HG03558 (cell line): ENCODE data around the gene CDO1.

ENCODE experiments used
- ATAC-seq: cut with Tn5 transposase; IDR thresholded peaks from one replicate; pipeline ENCODE4 v1.9.1; 2021; ENCODE audit warnings: moderate number of reproducible peaks; ENCODE audit not compliant: unreplicated experiment; ENCODE audit errors: extremely low read depth

Gene CDO1

GRCh38 chr5:115816226-115817081 is at the start of gene CDO1:
CDO1 (minus strand) TSS chr5:115816659; CDS start chr5:115816397, 262 bp downstream.
- no peak for ATAC-seq

DNA sequence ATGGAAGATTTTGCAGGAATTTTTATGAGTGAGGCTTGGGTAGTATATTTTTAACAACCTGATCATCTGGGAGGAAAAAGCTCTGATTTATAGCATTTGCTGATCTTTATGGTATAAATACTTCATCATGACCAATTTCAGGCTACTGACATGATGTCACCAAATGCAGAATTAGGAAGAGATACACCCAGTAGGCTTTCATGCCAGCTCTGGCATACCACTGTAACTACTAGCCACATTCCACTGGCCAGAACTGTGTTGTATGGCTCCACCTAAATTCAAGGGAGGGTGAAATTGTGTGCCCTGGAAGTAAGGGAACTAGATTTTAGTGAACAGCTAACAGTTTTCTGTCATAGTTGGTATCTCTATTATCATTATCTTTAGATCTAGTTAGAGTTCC is 42.9 kb upstream of the CDO1 start:
- ATAC-seq = no peak

- no peak for ATAC-seq
Measured at GRCh38 chr5:115858396-115858795, 41.9 kb upstream of the CDO1 start.

- ATAC-seq = no peak
Measured at GRCh38 chr5:115857626-115858349, 41.3 kb upstream of the CDO1 start.

DNA sequence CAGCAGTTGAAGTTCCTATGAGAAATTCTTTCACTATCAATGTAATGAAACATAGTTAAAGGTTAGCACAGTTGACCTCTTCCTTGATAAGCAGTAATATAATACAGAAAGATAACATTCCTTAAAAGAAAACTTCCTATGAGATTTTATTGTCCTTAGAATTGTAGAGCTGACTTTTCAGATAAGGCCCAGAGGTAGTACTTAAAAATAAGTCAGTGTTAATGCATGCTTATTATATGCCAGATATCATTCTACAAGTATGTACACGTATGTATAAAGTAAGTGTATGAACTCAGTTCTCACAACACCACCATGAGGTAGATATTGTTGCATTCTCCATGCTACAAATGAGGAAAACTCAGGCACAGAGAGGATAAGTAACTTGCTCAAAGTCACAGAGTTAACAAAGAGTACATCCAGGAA is 40.6 kb upstream of the CDO1 start:
- no peak for ATAC-seq

DNA sequence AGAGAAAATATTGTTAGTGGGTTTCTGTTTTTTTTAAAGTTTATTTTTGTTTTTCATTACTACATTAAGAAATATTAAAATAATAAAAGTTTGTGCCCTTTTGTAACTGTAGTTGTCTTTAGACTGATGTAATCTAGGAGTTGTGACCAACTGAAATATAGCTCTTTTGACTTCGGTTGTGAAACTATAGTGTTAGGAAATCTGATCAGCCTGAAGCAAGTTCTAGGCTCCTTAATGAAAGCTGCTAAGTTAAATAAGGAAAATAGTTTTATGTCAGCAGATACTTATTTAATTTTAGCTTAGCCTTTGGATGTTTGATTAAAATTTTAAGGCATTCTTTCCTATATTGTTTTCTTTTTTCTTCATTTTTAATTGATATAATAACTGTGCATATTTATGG is 39.5 kb upstream of the CDO1 start:
- ATAC-seq = no peak

DNA sequence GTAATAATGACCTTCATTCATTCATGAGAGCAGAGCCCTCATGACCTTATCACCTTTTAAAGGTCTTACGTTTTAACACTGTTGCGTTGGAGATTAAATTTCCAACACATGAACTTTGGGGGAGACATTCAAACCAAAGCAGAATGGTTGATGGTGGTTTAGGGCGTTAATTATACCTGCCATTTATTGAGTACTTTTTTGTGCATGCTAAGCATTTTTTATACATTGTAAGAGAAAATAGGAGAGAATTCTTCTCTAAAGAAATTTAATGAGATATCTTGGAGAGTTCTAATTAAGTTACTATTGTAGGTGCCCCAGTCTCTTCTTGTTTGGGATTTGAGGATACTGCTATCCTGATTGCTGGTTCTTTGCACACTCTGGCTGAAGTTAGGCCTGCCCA is 37.7 kb upstream of the CDO1 start:
- ATAC-seq = no peak

GRCh38 chr5:115850744-115851416 is 34.4 kb upstream of the CDO1 start:
- ATAC-seq = no peak

DNA sequence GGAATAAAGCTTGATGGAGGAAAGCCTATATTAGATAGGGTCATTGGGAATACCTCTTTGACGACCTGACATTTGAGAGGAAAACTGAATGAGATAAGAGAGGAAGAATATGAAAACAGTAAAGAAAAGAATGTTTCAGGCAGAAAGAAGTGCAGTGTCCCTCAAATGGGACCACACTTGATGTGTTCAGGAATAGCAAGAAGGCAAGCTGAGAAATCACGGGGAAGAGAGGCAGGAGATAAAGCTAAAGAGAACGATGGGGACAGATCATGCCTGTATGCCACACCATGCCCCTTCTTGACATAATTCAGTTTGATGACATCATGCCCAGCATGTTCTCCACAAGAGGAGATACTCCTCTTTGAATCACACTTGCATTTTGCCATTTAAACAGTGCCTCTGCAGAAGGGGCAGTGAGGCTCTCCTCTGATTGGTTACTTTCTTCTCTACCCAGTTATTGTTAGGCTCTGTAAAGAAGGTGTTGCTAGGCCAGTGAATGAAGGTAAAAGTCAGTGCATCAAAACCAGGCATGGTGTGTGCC is 32.9 kb upstream of the CDO1 start:
- no peak for ATAC-seq

DNA sequence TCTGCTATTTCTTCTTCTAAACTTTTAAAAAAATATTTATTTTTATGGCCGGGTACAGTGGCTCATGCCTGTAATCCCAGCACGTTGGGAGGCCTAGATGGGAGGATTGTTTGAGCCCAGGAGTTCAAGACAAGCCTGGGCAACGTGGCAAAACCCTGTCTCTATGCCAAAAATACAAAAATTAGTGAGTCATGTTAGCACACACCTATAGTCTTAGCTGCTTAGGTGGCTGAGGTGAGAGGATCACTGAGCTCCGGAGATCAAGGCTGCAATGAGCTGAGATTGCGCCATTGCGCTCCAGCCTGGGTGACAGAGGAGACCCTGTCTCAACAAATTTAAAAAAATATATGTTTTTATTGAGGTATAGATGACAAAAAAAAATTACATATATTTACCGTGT is 30.8 kb upstream of the CDO1 start:
- no peak for ATAC-seq

DNA sequence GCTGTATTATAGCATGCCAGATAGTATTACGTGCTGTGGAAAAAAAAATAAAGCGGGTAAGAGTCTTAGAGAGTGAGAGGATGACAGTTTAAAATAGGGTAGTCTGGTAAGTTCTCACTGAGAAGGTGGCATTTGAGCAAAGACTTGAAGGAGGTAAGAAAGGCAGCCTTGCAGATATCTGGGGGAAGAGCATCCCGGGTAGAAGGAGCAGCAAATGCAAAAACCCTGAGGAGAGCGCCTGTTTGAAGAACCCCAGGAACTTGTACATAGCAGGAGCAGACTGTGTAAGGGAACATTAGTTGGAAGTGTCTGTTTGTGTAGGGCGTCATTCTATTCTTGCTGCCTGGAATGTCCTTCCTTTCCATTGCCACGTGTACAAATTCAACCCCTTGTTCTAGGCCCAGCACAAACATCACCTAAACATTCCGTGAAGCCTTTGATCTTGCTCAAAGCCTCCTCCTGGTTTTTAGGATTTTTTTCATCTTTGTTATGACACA is 27.9 kb upstream of the CDO1 start:
- ATAC-seq = no peak

DNA sequence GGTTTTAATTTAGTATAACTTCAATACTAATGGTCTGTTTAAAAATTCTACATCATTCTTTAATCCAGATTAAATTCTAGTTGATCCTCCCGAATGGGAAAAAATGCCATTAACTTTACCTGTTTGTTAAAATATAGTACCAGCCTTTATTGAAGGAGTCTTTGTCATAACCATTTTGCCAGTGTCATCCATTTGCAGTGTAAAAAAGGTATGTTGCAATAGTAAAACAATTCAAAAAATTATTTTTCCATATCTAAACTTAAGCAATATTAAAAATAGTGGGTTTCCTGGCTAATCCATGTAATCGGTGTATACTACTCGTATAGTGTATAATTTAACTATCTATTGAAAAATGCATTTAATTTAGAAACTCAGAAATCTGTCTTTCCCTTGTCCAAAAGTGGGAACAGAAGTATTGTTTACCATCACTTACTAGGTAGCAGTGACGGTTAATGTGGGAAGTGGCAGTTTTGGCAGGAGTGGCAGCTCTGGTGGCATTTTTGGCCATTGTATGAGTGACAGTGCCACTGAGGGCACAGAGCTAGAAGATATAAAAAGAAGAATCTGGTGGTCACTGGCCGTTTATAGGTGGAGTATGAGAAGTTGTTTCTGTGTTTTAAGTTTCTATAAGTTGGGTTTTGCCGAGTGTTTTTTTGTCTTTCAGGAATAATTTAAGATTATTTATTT is 27.1 kb upstream of the CDO1 start:
- ATAC-seq = no peak

GRCh38 chr5:115842952-115843351 is 26.5 kb upstream of the CDO1 start:
- no peak for ATAC-seq

GRCh38 chr5:115842089-115842935 is 25.9 kb upstream of the CDO1 start:
- peak; percentile 21 for ATAC-seq

DNA sequence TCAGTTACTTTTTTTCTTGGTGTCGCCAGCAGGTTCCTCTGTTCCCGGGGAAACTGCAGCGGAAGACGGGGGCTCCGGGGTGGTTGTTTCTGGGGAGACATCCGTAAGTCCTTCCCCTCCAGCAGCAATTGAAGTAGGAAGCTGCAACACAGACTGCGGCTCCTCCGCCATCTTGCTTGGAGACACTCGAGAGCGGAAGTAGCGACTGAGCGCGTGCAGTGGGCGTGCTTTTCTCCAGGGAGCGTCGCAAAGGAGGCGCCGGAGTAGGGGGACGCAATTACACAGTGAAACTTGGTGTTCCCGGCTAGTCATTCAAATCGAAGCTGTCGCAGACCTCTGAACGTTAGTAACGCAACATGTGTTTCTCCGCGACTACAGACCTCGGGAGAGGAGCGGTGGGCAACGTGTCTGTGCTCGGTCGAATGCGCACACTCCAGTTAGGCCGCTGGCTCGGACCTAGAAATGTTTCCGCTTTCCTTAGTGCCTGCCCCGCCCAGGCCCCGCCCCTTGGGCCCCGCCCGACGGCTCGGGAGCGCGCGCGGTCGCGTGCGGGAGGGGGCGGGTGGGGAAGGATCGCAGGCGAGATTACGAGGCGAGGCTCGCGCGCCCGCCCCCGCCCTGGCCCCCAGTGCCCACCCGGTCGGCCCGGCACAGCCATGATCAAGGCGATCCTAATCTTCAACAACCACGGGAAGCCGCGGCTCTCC is 25.1 kb upstream of the CDO1 start, which contains the start of the genes AP3S1 and ATG12:
TSS of gene AP3S1 (plus strand) at position 554 of the 707 bp plus-strand sequence. CDS start at position 657, 103 bp downstream.
TSS of gene ATG12 (minus strand) at position 184 of the 707 bp plus-strand sequence. CDS start at position 171, 13 bp downstream.
- peak; percentile 49 for ATAC-seq

GRCh38 chr5:115840873-115841272 is 24.4 kb upstream of the CDO1 start:
- no peak for ATAC-seq

- ATAC-seq = no peak
Measured at GRCh38 chr5:115838885-115839518, 22.5 kb upstream of the CDO1 start.

- no peak for ATAC-seq
Measured at GRCh38 chr5:115835481-115835880, 19.0 kb upstream of the CDO1 start.
